Suprapubic skin (tissue), 4 donors: ENCODE results near the gene C1orf52. TPM values are rescaled to one million over a fixed set of nuclear protein-coding genes. Genes with fewer than 3 reads are reported as not detected.
A peak's percentile ranks its signal among the peaks of the same experiment; 100 is the strongest.

Experiments used
- DNase-seq, 2 donors: peaks; one replicate each; pipeline ENCODE4 v3.0.0-alpha.2; 2019; ENCODE audit warnings: low spot score in 2 of 2
- H3K27ac ChIP-seq: fragments of 200-600 bp; sonication (generic); one replicate; pipeline ENCODE4 v1.5.1; 2019
- H3K27me3 ChIP-seq: fragments of 200-600 bp; sonication (generic); one replicate; pipeline ENCODE4 v1.5.1; 2019
- H3K36me3 ChIP-seq: fragments of 200-600 bp; sonication (generic); one replicate; pipeline ENCODE4 v1.5.1; 2019
- H3K4me1 ChIP-seq: fragments of 200-600 bp; sonication (generic); one replicate; pipeline ENCODE4 v1.5.1; 2019
- H3K4me3 ChIP-seq: fragments of 200-600 bp; sonication (generic); one replicate; pipeline ENCODE4 v1.5.1; 2019; ENCODE audit warnings: mild to moderate bottlenecking
- H3K9me3 ChIP-seq: fragments of 200-600 bp; sonication (generic); one replicate; pipeline ENCODE4 v1.5.1; 2019
- POLR2A ChIP-seq, 2 donors: fragments of 450-650 bp; IDR thresholded peaks; one replicate each; pipeline ENCODE4 v1.6.1; 2017; ENCODE audit warnings: antibody characterized with exemption in 2 of 2, mild to moderate bottlenecking in 2 of 2, moderate library complexity in 2 of 2
- POLR2AphosphoS5 ChIP-seq, 3 donors: sonication (generic); formaldehyde crosslinking; IDR thresholded peaks; one replicate each; pipeline ENCODE4 v1.6.1; 2017; ENCODE audit warnings: antibody characterized with exemption in 3 of 3
- WGBS: methylation state at CpG from one replicate; pipeline ENCODE4 v1.1.5; 2018; 5-methylcytosine and 5-hydroxymethylcytosine counted together
- total RNA-seq, 4 donors: library from RNA; depleted of rRNA; stranded (reverse); fragments of >200 nt; gene quantifications; one replicate each; pipeline ENCODE4 v1.1.0, GENCODE V29; 2016
- TF ChIP-seq, protein P1 (sequence below), 2 donors: fragments of 200-600 bp in 1 of 2; fragments of 450-650 bp in 1 of 2; sonication (generic) in 1 of 2; IDR thresholded peaks; one replicate each; pipeline ENCODE4 v1.5.1; 2016 to 2019; ENCODE audit warnings: antibody characterized with exemption in 2 of 2, mild to moderate bottlenecking in 1 of 2, moderate library complexity in 1 of 2

C1orf52 gene
- total RNA-seq, 4 donors from 2014 or later = 13.9 to 33.3 (median 18.3) TPM

- Histone ChIP-seq H3K27me3 (no peaks in the 10 kb centered on the region), H3K4me3 (peak within 1 kb of the TSS; percentile 91), H3K27ac (peak within 1 kb of the TSS; percentile 96), H3K4me1 (peaks cover 47% of the 10 kb centered on the region), H3K9me3 (no peaks in the 10 kb centered on the region), H3K36me3 (no peaks in the 10 kb centered on the region)
- DNase-seq = peak; percentile 81 to 84
- TF ChIP-seq, protein P1, sequence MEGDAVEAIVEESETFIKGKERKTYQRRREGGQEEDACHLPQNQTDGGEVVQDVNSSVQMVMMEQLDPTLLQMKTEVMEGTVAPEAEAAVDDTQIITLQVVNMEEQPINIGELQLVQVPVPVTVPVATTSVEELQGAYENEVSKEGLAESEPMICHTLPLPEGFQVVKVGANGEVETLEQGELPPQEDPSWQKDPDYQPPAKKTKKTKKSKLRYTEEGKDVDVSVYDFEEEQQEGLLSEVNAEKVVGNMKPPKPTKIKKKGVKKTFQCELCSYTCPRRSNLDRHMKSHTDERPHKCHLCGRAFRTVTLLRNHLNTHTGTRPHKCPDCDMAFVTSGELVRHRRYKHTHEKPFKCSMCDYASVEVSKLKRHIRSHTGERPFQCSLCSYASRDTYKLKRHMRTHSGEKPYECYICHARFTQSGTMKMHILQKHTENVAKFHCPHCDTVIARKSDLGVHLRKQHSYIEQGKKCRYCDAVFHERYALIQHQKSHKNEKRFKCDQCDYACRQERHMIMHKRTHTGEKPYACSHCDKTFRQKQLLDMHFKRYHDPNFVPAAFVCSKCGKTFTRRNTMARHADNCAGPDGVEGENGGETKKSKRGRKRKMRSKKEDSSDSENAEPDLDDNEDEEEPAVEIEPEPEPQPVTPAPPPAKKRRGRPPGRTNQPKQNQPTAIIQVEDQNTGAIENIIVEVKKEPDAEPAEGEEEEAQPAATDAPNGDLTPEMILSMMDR (IDR thresholded peaks at IDR 0.05) = no peak
- TF ChIP-seq POLR2AphosphoS5 (IDR thresholded peaks at IDR 0.05) = peak in 1 of 3 donors; percentile 20
- TF ChIP-seq POLR2A (IDR thresholded peaks at IDR 0.05) = peak in 1 of 2 donors; percentile 36
- WGBS = 0% methylated on average over 16 of the region's 99 CpGs
Observed at GRCh38 chr1:85200463-85201339, 58.8 kb downstream of the C1orf52 start, which contains the start of gene SYDE2. Gene SYDE2, minus strand, starts transcription at chr1:85201016. Its CDS starts 20 bp downstream, at chr1:85200996.

Other genes with a start within 250 kb of the C1orf52 start
- gene MCOLN3, start 211.2 kb downstream of the C1orf52 start, total RNA-seq = 10 to 100 TPM in 1 of 4 donors, 1 to 10 TPM in 3; 2.0 to 10.7 (median 6.1) TPM
- 10 to 100 TPM in 2 of 4 donors, 1 to 10 TPM in 2; 5.9 to 12.6 (median 10.1) TPM for gene SYDE2, start 58.6 kb downstream of the C1orf52 start, total RNA-seq
- gene BCL10, start 17.0 kb upstream of the C1orf52 start, total RNA-seq = 10 to 100 TPM; 19.9 to 34.1 (median 30.7) TPM
- gene DDAH1, start 205.5 kb upstream of the C1orf52 start, total RNA-seq = 10 to 100 TPM; 10.4 to 19.6 (median 15.5) TPM